Aorta (tissue), 5 donors: ENCODE results near the gene QPCTL. TPM values are rescaled to one million over a fixed set of nuclear protein-coding genes. Genes with fewer than 3 reads are reported as not detected.

Experiments used
- ATAC-seq: fragments of 200-7000 bp; cut with Tn5 transposase; one replicate; pipeline ENCODE4 v1.9.1; 2022; ENCODE audit warnings: moderate library complexity; ENCODE audit not compliant: low FRiP score
- DNase-seq, 2 donors: peaks; one replicate each; pipeline ENCODE4 v3.0.0-alpha.2; 2020
- H3K27ac ChIP-seq, 2 donors: one replicate each; pipeline ENCODE4 v1.5.1; 2013; ENCODE audit warnings: low read length in 2 of 2, mild to moderate bottlenecking in 2 of 2, moderate library complexity in 2 of 2, control low read depth in 1 of 2, inconsistent platforms in 1 of 2, low read depth in 1 of 2
- H3K27me3 ChIP-seq, 2 donors: one replicate each; pipeline ENCODE4 v1.6.1; 2013; ENCODE audit warnings: control low read depth in 1 of 2, low read length in 1 of 2, mild to moderate bottlenecking in 1 of 2, moderate library complexity in 1 of 2; ENCODE audit not compliant: insufficient read depth in 2 of 2, control insufficient read depth in 1 of 2
- H3K36me3 ChIP-seq, 2 donors: one replicate each; pipeline ENCODE4 v1.6.1; 2013; ENCODE audit warnings: control low read depth in 1 of 2, low read length in 1 of 2, mild to moderate bottlenecking in 1 of 2; ENCODE audit not compliant: insufficient read depth in 2 of 2, control insufficient read depth in 1 of 2
- H3K4me1 ChIP-seq, 2 donors: one replicate each; pipeline ENCODE4 v1.6.1; 2013; ENCODE audit warnings: low read length in 2 of 2, control low read depth in 1 of 2, mild to moderate bottlenecking in 1 of 2, moderate library complexity in 1 of 2; ENCODE audit not compliant: insufficient read depth in 2 of 2, control insufficient read depth in 1 of 2
- H3K4me3 ChIP-seq, 2 donors: one replicate each; pipeline ENCODE4 v1.5.1; 2013; ENCODE audit warnings: low read length in 2 of 2, control low read depth in 1 of 2, mild to moderate bottlenecking in 1 of 2
- H3K9me3 ChIP-seq: one replicate; pipeline ENCODE4 v1.6.1; 2013; ENCODE audit warnings: mild to moderate bottlenecking, low read length; ENCODE audit not compliant: control insufficient read depth
- WGBS, 2 donors: extraction: QIAGEN DNeasy Blood & Tissue Kit; methylation state at CpG; one replicate each; pipeline ENCODE4 v1.1.7; 2013; 5-methylcytosine and 5-hydroxymethylcytosine counted together
- intact Hi-C, 2 donors: fragments of 100-400 bp; cut with DNase I; formaldehyde crosslinking; loops; one replicate each; pipeline versions ENCODE4 v1.14.2 to v1.15.0; 2022
- polyA plus RNA-seq, 2 donors: library from polyadenylated mRNA; stranded (reverse); fragments of 200-250 nt; gene quantifications; one replicate each; pipeline ENCODE4 v1.2.3, GENCODE V29; 2013
- total RNA-seq, 2 donors: library from RNA; stranded (reverse); fragmentation: NEBNext Ultra II Directional; extraction: Animal tissue kit (Norgen Biotek cat#: 25700); gene quantifications; one replicate each; pipeline ENCODE4 v1.2.1, GENCODE V29; 2021
- donor health status: healthy with polysubstance abuse.
- donor health status: Bipolar disorder and iron deficiency.
- donor health status: DM: no; HTN: no; CAD: no.
- donor health status: DM: no; HTN: no; CAD: no.
- donor health status: DM: yes; HTN: yes; CAD: no.

The QPCTL gene
- total and polyA plus RNA-seq, 4 donors = 1.9 to 11.1 (median 5.3) TPM

DNA sequence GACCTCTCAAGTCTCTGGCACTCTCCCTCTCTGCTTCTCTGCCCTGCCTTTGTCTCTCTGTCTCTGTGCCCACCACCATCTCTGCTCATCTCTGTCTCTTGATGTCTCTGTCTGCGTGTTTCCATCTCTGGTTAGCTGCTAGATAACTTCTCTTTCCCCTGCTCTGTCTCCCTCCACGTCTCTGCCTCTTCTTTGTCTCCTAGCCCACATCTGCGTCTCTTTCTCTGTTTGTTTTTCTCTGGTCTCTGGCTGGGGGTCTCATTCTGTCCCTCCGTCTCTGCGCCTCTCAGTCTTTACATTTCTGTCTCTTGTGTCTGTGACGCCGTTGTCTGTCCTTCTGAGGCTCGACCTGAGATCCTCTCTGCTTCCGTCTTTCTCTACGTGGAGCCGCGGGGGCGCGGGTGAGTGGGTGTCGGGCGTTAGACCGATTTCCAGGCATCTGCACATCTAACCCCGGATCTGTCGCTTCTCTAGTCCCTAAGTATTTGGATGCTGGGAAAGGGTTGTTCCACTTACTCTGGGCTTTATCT is 24.1 kb upstream of the QPCTL start:
- Histone ChIP-seq H3K27me3 (peaks cover 0 to 2% of the 10 kb centered on the region in 2 donors), H3K27ac (no peak overlapping the region), H3K9me3 (no peaks in the 10 kb centered on the region), H3K4me3 (no peak overlapping the region), H3K4me1 (no peaks in the 10 kb centered on the region), H3K36me3 (no peaks in the 10 kb centered on the region)
- DNase-seq = no peak
- no peak for ATAC-seq
- WGBS, 2 donors = 1% methylated on average over 19 of the region's 19 CpGs
- intact Hi-C loops = no loop called here

DNA sequence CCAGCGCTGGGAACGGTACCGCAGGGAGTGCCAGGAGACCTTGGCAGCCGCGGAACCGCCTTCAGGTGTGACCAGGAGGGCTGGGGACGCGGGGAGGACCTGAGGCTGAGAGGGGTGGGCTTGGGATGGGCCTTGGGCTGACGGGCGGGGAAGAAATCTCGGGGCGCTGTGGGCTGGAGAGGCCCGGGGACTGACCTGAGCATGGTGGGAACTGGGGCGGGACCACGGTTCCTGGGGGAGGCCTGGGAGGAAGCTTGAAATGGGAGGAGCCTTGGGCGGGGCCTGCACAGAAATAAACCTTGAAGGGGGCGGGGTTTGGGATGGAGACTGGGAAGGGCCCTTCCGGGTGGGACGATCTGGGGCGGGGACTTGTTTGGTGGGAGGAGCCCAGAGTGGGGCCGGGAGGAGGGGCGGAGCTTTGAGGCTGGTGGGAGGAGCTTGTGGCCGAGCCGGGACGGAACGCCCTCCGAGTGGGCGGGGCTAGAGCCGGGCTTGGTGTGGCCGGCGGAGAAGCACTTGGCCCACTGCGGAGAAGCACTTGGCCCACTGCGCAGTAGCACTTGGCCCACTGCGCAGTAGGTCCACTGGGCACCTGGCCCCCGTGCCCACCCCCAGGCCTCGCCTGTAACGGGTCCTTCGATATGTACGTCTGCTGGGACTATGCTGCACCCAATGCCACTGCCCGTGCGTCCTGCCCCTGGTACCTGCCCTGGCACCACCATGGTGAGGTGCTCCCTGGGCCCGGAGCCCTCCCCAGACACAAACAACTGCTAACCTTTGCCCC is 21.6 kb upstream of the QPCTL start:
- WGBS, 2 donors = 10 to 11% methylated on average over 37 to 42 of the region's 42 CpGs
- no peaks in the 10 kb centered on the region for H3K36me3 ChIP-seq
- no peak overlapping the region for H3K27ac ChIP-seq
- DNase-seq = peak; percentile 70 to 89
- intact Hi-C loops = no loop called here
- no peaks in the 10 kb centered on the region for H3K4me1 ChIP-seq
- no peak overlapping the region for H3K4me3 ChIP-seq
- H3K9me3 ChIP-seq = no peaks in the 10 kb centered on the region
- H3K27me3 ChIP-seq = no peaks in the 10 kb centered on the region
- peak; percentile 65 for ATAC-seq

DNA sequence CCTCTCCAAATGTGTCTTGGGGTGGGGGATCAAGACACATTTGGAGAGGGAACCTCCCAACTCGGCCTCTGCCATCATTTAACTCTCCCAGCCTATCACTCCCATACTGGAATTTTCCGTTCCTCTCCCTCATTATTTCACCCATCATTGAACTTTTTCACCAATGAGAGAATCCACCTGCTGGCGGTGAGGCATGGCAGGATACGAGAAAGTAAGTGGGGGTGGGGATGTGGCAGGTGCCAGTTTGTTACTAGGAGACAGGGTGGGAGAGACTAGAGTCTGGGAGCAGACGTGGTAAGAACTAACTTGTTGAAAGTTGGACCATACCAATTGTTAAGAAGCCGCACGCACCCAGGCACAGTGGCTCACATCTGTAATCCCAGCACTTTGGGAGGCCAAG is 17.5 kb upstream of the QPCTL start:
- ATAC-seq (no peak), DNase-seq (no peak)
- no peak overlapping the region for H3K4me3 ChIP-seq
- no peaks in the 10 kb centered on the region for H3K9me3 ChIP-seq
- no peak overlapping the region for H3K27ac ChIP-seq
- H3K36me3 ChIP-seq = no peaks in the 10 kb centered on the region
- intact Hi-C loops = no loop called here
- H3K4me1 ChIP-seq = no peaks in the 10 kb centered on the region
- H3K27me3 ChIP-seq = no peaks in the 10 kb centered on the region
- WGBS, 2 donors = 64 to 65% methylated on average over 7 of the region's 7 CpGs

DNA sequence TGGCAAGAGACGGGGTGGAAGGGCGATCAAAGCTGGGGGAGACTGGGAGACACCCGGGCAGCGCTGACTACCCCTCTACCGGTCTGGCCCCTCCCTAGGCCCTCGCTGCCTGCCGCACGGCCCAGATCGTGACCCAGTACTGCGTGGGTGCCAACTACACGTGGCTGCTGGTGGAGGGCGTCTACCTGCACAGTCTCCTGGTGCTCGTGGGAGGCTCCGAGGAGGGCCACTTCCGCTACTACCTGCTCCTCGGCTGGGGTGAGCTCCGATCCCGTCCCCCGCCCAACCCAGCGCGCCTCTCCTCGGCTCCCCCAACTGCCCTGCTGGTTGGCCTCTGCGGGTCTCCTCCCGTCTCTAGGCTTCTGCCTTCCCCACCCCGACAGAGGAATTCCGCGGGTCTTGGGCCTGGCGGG is 15.6 kb upstream of the QPCTL start:
- Histone ChIP-seq H3K4me3 (no peak overlapping the region), H3K36me3 (no peaks in the 10 kb centered on the region), H3K9me3 (no peaks in the 10 kb centered on the region), H3K27me3 (no peaks in the 10 kb centered on the region), H3K4me1 (no peaks in the 10 kb centered on the region), H3K27ac (no peak overlapping the region)
- no peak for DNase-seq
- no peak for ATAC-seq
- intact Hi-C loops = no loop called here
- WGBS, 2 donors = 5 to 6% methylated on average over 27 to 28 of the region's 28 CpGs

DNA sequence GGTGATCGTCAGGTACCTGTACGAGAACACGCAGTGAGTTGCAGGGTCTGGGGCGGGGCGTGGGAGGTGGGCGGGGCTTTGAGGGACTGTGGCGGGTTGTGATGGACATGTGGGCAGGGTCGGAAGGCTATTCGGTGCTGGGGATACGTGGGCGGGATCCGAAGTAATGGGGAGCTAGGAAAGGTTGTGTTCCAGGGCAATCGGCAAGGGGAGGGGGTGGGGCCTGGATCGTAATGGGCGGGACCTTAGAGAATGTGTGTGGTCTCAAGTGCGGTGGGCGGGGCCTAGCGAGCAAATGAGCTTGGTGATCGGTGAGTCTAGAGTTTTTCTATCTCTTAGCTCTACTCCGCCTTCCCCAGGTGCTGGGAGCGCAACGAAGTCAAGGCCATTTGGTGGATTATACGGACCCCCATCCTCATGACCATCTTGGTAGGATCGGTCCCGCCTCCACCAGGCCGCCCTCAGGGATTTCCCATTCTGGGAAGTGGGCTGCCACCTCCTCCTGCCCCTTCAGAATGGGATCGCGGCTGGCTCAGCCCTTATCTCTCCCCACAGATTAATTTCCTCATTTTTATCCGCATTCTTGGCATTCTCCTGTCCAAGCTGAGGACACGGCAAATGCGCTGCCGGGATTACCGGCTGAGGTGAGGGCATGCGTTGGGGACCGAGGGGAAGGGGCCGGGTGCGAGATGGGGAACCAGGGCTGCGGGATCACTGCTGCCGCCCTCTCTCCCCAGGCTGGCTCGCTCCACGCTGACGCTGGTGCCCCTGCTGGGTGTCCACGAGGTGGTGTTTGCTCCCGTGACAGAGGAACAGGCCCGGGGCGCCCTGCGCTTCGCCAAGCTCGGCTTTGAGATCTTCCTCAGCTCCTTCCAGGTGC is 14.9 kb upstream of the QPCTL start:
- no peak overlapping the region for H3K27ac ChIP-seq
- no peaks in the 10 kb centered on the region for H3K9me3 ChIP-seq
- H3K27me3 ChIP-seq = no peaks in the 10 kb centered on the region
- no peaks in the 10 kb centered on the region for H3K4me1 ChIP-seq
- intact Hi-C loops = no loop called here
- ATAC-seq (no peak), DNase-seq (peak; percentile 69 to 83)
- no peaks in the 10 kb centered on the region for H3K36me3 ChIP-seq
- 2 to 3% methylated on average over 49 of the region's 49 CpGs for WGBS, 2 donors
- no peak overlapping the region for H3K4me3 ChIP-seq

DNA sequence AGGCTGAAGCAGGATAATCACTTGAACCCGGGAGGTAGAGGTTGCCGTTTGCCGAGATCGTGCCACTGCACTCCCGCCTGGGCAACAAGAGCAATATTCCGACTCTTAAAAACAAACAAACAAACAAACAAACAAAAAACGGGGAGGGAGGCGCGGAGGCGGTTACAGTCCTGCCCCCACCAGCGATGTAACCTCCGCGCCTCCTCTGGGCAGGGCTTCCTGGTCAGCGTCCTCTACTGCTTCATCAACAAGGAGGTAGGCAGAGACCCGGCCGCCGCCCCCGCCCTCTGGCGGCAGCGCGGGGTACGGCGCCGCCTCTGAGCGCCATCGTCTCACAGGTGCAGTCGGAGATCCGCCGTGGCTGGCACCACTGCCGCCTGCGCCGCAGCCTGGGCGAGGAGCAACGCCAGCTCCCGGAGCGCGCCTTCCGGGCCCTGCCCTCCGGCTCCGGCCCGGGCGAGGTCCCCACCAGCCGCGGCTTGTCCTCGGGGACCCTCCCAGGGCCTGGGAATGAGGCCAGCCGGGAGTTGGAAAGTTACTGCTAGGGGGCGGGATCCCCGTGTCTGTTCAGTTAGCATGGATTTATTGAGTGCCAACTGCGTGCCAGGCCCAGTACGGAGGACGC is 11.0 kb upstream of the QPCTL start:
- no peaks in the 10 kb centered on the region for H3K4me1 ChIP-seq
- intact Hi-C loops = no loop called here
- no peak overlapping the region for H3K4me3 ChIP-seq
- ATAC-seq (peak; percentile 91), DNase-seq (peak; percentile 88 to 94)
- peak overlapping the region in 1 of 2 donors; percentile 15 for H3K27ac ChIP-seq
- peaks cover 0 to 3% of the 10 kb centered on the region in 2 donors for H3K36me3 ChIP-seq
- no peaks in the 10 kb centered on the region for H3K27me3 ChIP-seq
- H3K9me3 ChIP-seq = no peaks in the 10 kb centered on the region
- 2 to 3% methylated on average over 51 of the region's 51 CpGs for WGBS, 2 donors

DNA sequence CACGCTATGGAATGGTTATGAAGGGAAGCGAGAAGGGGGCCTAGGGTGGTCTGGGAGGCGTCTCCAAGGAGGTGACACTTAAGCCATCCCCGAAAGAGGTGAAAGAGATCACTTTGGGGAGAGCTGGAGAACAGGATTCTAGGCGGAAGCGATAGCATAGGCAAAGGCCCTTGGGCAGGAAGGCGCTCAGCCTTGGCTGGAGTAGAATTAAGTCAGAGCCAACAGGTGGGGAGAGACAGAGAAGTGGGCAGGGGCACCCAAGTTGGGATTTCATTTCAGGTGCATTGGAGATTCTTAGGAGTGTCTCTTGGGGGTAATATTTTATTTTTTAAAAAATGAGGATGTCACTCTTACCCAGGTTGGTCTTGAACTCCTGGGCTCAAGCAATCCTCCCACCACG is 10.3 kb upstream of the QPCTL start:
- Histone ChIP-seq H3K36me3 (peaks cover 0 to 3% of the 10 kb centered on the region in 2 donors), H3K4me3 (no peak overlapping the region), H3K27ac (peak overlapping the region in 1 of 2 donors; percentile 15), H3K27me3 (no peaks in the 10 kb centered on the region), H3K4me1 (no peaks in the 10 kb centered on the region), H3K9me3 (no peaks in the 10 kb centered on the region)
- intact Hi-C loops = no loop called here
- DNase-seq (no peak), ATAC-seq (no peak)
- 66 to 74% methylated on average over 8 of the region's 8 CpGs for WGBS, 2 donors

DNA sequence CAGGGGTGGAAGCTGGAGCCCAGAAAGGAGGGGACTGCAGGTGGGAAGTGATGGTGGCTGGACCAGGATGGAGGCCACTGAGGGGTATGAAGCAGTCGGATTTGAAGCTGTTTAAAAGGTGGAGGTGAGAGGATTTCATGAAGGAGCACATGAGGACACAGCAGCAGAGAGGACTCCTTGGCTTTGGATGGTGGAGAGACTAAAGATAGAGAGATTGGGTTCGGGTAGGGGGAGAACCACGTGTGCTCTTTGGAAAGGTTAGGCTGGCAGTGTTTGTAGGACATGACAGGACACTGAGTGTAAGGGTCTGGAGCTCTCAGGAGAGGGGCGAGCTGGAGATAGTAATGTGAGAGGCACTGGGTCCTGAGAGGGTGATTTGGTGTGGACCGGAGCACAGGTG is 9.6 kb upstream of the QPCTL start:
- intact Hi-C loops = no loop called here
- ATAC-seq (no peak), DNase-seq (no peak)
- no peaks in the 10 kb centered on the region for H3K9me3 ChIP-seq
- H3K27ac ChIP-seq = no peak overlapping the region
- 65 to 68% methylated on average over 5 of the region's 5 CpGs for WGBS, 2 donors
- peaks cover 3 to 4% of the 10 kb centered on the region in 2 donors for H3K36me3 ChIP-seq
- H3K4me3 ChIP-seq = no peak overlapping the region
- no peaks in the 10 kb centered on the region for H3K27me3 ChIP-seq
- no peaks in the 10 kb centered on the region for H3K4me1 ChIP-seq
